SKM-1 (cell line): ENCODE data around the gene PTPRN2.
"Not testable (repeated sequence)": the region's sequence is repeated elsewhere in the genome, so short reads cannot be mapped to it uniquely, and the experiment has no call there.

ENCODE experiments used
- DNase-seq: peaks from one replicate; lab custom pipeline; 2025; ENCODE audit not compliant: unreplicated experiment; lab: John Stamatoyannopoulos, UW

Gene PTPRN2

DNA sequence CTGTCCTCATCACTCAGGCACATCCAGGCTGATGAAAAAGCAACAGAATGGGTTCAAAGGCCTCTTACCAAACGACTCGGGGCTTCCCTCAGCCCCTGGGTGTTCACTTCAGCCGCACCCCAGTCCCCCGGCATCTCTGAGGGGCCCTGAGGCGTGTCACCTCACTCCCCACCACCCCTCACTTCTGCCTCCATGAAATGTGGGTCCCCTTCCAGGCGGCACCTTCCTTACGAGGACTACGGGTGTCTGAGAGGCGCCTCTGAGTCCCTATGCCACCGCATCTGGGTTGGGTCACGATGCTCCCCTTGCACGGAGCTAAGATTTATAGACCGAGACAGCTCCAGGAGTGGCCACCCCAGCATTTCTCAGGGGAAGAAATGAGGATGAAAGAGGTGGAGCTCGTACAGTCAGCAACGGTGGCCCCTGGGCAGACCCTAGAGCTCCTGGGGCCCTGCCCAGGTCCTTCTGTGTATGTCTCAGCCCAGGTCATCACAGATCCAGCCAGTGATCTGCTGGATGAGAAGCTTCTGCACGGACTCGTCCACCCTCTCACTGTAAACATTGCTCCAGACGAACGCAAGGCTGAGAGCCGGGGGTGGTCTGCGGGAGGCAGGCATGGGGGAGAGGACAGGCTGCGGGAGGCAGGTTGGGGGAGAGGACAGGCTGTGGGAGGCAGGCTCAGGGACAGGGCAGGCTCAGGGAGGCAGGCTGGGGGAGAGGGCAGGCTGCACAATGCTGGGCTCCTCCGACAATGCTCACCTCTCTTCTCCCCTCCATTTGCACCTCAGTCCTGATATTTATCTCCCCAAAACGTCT, 842.6 kb downstream of the PTPRN2 start:
- DNase-seq: no peak

DNA sequence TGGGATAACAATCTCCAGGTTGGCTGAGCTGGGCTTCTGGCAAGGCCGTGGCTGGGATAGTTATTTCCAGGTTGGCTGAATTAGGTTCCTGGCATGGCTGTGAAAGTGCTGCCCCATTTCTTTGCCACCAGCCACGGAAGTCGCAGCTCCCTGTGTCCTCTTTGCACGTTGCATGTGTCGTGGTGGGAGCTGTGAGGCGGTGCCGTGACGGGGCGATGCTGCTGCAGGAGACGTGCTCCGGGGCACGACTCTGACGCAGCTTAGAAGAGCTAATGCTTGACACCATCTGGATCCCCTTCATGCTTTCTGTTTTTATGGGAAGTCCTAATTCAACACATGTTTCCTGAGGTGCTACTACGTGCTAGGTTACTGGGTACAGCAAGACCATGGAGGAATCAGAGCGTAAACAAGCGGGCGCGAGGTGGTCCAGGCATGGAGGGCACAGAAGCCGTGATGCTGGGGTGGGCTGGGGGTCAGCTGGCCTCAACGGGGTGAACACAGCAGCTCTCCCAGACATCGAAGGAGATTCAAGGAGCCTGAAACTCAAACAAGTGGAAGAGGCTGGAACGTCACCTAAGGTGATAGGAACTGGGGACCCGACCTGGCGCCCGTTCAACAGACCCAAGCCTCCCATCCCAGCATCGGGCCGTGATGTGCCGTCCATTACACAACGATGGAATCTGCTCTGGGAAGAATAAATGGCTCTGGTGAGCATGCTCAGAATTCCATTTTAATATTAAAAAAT, 843.7 kb downstream of the PTPRN2 start:
- no peak for DNase-seq

GRCh38 chr7:157740251-157740798, 847.3 kb downstream of the PTPRN2 start:
- DNase-seq: no peak

- DNase-seq: no peak
These were observed 848.0 kb downstream of the PTPRN2 start for GRCh38 chr7:157739650-157740049.

DNA sequence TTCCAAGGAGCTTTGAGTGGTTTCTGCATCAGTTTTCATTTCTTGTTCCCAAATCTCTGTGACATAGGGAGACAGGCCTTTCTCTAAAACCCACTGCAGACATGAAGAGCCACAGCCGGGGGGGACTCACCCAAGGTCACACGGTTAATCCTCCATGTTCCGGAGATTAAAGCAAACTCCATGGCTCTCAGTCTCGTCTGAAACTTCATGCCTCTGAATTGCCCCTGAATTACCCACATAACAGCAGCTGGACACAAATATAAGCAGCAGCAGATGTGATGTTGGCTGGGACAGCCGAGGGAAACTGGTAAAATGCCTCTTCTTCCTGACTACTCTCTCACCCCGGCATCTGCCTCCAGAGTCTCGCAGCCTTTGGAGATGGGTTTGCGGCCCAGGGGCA, 848.6 kb downstream of the PTPRN2 start:
- no peak for DNase-seq

DNA sequence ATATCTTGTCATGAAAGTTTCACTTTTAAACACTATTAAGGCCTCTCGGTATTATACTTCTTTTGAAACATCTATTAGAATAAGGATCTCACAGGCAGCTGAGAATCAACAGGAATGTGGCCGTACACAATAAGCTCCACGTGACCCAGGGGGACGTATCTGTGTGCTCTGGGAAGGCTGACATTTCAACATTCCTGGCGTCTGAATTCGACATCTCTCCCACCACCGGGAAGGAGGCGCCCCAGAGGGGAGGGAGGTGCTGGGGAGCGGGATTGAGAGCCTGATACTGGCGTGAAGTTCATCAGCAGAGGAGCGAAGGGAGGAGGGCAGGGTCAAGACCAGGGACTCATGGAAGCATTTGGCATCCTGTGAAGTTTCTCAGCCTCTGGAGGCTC, 849.6 kb downstream of the PTPRN2 start:
- DNase-seq: no peak

GRCh38 chr7:157737151-157738065, 850.2 kb downstream of the PTPRN2 start:
- no peak for DNase-seq

GRCh38 chr7:157736341-157736740, 851.3 kb downstream of the PTPRN2 start:
- no peak for DNase-seq

DNA sequence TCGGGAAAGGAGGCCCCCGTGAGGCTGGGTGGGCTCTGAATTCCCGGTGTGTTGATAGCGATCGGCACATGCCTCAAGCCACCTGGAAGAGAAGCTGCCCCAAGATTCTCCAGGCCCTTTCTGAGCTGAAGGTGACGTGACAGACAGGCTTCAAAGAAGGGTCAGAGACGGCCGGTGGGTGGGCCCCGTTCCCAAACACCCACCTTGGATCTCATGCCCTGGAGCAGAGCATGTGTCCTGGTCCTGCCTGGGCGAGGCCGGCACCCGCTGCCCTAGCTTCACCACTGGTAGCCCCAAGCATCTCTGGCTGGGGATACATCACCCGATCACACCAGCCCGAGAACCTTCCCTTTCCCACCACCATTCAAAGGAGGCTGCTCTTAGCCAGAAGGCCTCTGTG, 851.8 kb downstream of the PTPRN2 start:
- DNase-seq: no peak

- no peak for DNase-seq
These were observed 852.7 kb downstream of the PTPRN2 start for GRCh38 chr7:157734676-157735640.

DNA sequence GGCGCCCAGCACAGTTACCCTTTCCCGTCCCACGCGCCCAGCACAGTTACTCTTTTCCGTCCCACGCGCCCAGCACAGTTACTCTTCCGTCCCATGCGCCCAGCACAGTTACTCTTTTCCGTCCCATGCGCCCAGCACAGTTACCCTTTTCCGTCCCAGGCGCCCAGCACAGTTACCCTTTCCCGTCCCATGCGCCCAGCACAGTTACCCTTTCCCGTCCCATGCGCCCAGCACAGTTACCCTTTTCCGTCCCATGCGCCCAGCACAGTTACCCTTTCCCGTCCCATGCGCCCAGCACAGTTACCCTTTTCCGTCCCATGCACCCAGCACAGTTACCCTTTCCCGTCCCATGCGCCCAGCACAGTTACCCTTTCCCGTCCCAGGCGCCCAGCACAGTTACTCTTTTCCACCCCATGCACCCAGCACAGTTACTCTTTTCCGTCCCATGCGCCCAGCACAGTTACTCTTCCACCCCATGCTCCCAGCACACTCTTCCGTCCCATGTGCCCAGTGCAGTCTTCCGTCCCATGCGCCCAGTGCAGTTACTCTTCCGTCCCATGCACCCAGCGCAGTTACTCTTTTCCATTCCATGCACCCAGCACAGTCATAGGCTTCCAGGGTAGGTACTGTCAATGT, 853.7 kb downstream of the PTPRN2 start:
- DNase-seq: not testable (repeated sequence)

DNA sequence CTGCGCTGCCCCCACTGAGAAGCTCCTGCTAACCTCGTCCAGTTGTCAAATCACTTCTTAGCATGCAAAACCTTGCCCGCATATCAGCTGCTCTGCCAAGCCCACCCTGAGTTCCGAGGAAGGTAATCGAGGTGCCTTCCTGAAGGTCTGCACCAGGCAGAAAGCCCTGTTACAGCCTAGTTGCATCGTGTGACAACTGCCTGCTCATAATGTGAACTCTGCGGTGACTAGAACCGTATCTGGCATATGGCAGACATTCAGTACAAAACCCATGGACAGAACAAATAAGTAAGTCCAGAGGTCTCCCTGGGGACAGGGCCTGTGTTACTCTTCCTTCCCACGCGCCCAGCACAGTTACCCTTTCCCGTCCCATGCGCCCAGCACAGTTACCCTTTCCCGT, 856.5 kb downstream of the PTPRN2 start:
- DNase-seq: no peak

DNA sequence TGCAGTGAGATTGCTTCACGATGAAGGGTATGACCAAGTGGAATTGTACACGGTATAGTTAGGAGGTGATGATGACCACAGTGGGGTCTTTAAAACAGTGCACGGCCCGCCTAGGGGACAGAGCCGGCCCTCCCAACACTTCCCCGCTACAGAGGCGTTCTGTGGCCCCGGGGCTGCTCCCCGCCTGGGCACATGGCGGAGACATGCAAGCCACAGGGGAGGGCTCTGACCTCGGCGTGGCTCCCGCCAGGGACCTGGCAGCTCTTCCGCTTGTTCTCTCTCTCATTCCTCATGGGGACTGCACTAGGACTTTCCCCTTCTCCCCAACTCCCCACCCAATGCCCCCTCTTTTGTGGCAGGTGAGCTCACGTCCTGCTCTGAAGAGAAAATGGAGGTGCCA, 857.0 kb downstream of the PTPRN2 start:
- no peak for DNase-seq

DNA sequence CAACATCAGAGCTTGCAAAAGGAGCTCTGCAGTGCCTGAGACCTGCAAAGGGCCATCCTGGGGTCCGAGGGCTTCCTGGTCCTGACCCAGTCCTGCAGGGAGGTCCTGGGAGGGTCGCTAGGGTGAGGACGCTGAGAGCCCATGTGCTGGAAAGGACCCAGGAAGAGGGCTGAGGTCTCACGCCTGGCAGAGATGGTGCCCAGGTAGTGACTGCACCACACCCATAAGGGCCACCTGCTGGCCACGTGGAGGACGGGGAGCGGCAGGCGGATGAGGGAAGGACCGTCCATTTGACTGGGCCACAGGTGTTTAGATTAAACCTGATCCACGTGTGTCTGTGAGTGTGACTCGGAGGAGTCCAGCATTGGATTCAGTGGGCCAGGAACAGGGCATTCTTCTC, 858.1 kb downstream of the PTPRN2 start:
- no peak for DNase-seq

DNA sequence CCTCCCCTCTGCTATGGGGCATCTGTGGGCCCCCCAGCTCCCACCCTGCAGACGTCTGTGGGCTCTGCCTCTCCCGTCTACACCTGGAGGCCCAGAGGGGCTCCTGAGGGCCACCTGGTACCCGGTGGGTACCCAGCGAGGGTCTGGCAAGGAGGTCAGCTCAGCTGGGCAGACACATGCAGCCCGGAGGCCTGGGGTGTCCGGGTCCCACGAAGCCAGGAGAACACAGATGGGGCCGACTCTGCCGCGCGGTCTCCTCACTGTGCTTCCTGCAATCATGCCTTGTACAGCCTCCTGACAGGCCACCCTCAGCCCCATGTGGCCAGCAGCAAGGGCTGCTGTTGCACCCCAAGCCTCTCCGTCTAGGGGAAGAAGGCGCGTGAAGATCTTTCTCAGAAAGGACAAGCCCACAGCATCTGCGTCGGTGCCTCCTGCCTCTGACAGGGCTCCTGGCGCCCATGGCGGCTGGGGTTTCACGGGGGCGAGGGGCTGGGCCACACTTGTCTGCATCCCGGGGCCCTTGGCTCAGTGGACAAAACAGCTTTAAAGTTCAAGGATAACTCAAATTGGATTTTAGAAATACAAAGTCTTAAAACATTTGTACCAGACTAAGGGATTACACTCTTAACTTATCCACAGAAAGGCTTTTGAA, 859.5 kb downstream of the PTPRN2 start:
- DNase-seq: no peak

DNA sequence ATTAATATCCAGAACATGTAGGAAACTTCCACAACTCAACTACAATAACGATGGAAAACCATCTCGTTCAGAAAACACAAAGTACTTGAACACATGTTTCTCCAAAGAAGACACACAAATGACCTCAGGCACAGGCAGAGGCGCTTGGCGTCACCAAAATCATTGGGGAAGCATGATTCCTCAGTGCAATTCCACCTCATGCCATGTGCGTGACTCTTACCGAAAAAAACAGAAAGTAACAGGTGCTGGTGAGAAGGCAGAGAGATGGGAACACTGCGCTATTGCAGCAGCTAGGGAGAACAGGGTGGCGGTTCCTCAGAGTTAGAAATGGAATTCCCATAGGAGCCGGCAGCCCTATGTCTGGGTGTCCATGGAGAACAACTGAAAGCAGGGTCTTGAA, 860.9 kb downstream of the PTPRN2 start:
- no peak for DNase-seq

- DNase-seq: not testable (repeated sequence)
These were observed 862.3 kb downstream of the PTPRN2 start for GRCh38 chr7:157725312-157725711.

DNA sequence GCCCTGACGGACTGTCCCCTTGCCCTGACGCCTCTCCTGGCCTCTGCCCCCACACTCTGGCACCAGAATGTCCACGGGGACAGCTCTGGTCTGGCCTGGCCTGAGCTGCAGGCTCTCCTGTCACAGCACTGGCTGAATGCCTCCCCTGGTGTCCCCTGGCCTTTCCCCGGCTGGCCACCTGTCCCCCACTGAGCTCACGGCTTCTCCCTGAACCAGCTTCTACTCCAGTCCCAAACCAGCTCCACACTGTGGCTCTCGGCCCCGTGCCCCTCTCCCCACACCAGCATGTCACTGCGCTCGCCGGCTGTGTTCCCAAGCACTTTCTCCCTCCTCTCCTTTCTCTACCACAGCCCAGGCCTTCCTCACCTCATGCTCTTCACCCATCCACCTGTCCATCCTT, 864.4 kb downstream of the PTPRN2 start:
- DNase-seq: no peak
